Ovary (tissue), 9 donors: Measurements from ENCODE around the gene LPIN3. TPM values are rescaled to one million over a fixed set of nuclear protein-coding genes. Genes with fewer than 3 reads are reported as not detected.

Experiments used
- DNase-seq, 5 donors: peaks; one replicate each; pipeline ENCODE4 v3.0.0-alpha.2; 2019 to 2020
- H3K27ac ChIP-seq, 2 donors: fragments of 200-600 bp; one replicate each; pipeline versions ENCODE4 v1.5.1 to v1.8.0; 2019 to 2022
- H3K27me3 ChIP-seq: fragments of 200-600 bp; one replicate; pipeline ENCODE4 v1.8.0; 2022
- H3K36me3 ChIP-seq: fragments of 200-600 bp; sonication (generic); one replicate; pipeline ENCODE4 v1.5.1; 2019
- H3K4me1 ChIP-seq: one replicate; pipeline ENCODE4 v1.8.1; 2013; ENCODE audit warnings: mild to moderate bottlenecking, moderate library complexity; ENCODE audit not compliant: insufficient read depth
- H3K4me3 ChIP-seq: fragments of 200-600 bp; sonication (generic); one replicate; pipeline ENCODE4 v1.5.1; 2017
- H3K9me3 ChIP-seq, 2 donors: fragments of 200-600 bp in 1 of 2; sonication (generic) in 1 of 2; one replicate each; pipeline versions ENCODE4 v1.5.1 to v1.8.1; 2013 to 2019; ENCODE audit warnings: mild to moderate bottlenecking in 1 of 2, moderate library complexity in 1 of 2
- EP300 ChIP-seq: sonication (generic); formaldehyde crosslinking; IDR thresholded peaks from one replicate; pipeline ENCODE4 v1.6.1; 2017; ENCODE audit warnings: antibody characterized with exemption
- POLR2A ChIP-seq: fragments of 450-650 bp; IDR thresholded peaks from one replicate; pipeline ENCODE4 v1.6.1; 2017; ENCODE audit warnings: antibody characterized with exemption, mild to moderate bottlenecking, moderate library complexity
- WGBS, 3 donors: extraction: QIAGEN DNeasy Blood & Tissue Kit in 1 of 3; methylation state at CpG; one replicate each; pipeline versions ENCODE4 v1.1.5 to v1.1.7; 2013 to 2017; 5-methylcytosine and 5-hydroxymethylcytosine counted together
- intact Hi-C, 4 donors: fragments of 100-400 bp; cut with DNase I; formaldehyde crosslinking; loops; one replicate each; pipeline versions ENCODE4 v1.11.0 to v1.15.1; 2022 to 2023
- polyA plus RNA-seq, 2 donors: library from polyadenylated mRNA; stranded (reverse); fragments of 200-250 nt in 1 of 2; fragments of 350-450 nt in 1 of 2; fragmentation: Illumina TruSeq in 1 of 2; extraction: RNeasy Lipid Tissue Mini Kit (QIAGEN cat#74804) in 1 of 2; gene quantifications; one replicate each; pipeline ENCODE4 v1.2.3, GENCODE V29; 2013 to 2014
- total RNA-seq, 7 donors: library from RNA; depleted of rRNA in 2 of 7; stranded (reverse); fragments of >200 nt in 2 of 7; fragmentation: NEBNext Ultra II Directional in 3 of 7; extraction: Animal tissue kit (Norgen Biotek cat#: 25700) in 3 of 7; gene quantifications; one replicate each; pipeline versions ENCODE4 v1.1.0 to v1.2.4, GENCODE V29; 2016 to 2023
- TF ChIP-seq, protein P1 (sequence below), 3 donors: fragments of 450-650 bp in 2 of 3; fragments of 200-600 bp in 1 of 3; IDR thresholded peaks; one replicate each; pipeline versions ENCODE4 v1.5.1 to v1.8.0; 2016 to 2022; ENCODE audit warnings: antibody characterized with exemption in 3 of 3, mild to moderate bottlenecking in 1 of 3
- donor health status: DM: no; HTN: no; CAD: no; lungs with moderate emphysema.
- donor health status: DM: no; HTN: no; CAD: no.
- donor health status: Bipolar disorder and iron deficiency.
- donor health status: DM: yes; HTN: yes; CAD: no.
- donor health status: DM: no; HTN: no; CAD: no.
- donor health status: DM: yes; HTN: yes; CAD: no.

Gene LPIN3
- total and polyA plus RNA-seq, 9 donors, result 5.1 to 21.6 (median 12.5) TPM

DNA sequence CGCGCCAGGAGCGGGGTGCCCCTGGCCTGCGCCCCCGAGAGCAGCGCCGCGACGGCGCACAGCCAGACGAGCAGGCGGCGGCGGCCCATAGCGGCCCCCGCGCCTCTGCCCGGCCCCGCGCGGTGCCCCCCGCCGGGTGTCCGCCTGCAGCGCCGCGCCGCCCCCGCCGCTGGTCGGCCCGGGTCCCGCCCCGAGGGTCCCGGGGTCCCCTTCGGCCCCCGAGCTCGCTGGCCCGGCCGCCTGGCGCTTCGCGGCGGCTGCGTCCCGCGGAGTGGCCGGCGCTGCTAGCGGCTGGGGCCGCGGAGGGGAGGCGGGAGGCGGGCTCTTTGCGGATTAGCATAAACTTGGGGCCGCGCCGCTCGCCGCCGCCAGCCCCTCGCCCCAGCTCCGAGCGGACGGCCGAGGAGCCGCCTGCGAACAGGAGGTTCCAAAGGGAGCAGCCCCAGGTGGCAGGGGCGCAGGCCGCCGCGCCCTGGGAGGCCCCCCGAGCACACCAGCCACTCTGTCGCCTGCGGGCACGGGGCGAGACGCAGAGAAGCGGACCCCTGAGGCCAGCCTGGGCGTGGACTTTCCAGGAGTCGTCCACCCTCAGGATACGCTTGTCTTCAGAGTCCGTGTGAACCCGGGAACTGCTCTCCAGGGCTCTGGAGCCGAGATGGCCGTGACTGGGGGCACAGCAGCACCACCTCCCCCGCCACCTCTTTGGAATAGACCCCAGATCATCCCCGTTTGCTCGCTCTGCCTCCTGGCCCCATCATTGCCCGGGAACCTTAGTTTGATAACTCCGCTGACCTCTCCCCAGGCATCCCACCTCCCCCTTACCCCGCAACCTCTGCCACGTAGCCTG, 26.1 kb downstream of the LPIN3 start, which contains the start of gene EMILIN3:
Gene EMILIN3 (minus strand): TSS at position 273 of the 847 bp plus-strand sequence. CDS start 184 bp downstream, at position 89.
- Histone ChIP-seq H3K9me3 (peaks cover 0 to 5% of the 10 kb centered on the region in 2 donors), H3K4me3 (peak within 1 kb of the TSS; percentile 30), H3K27ac (peak within 1 kb of the TSS in 1 of 2 donors; percentile 44), H3K36me3 (no peaks in the 10 kb centered on the region), H3K4me1 (peaks cover 2% of the 10 kb centered on the region), H3K27me3 (no peaks in the 10 kb centered on the region)
- peak in 2 of 5 donors; percentile 21 to 62 for DNase-seq
- 8 to 38% (median 19%) methylated on average over 19 to 92 of the region's 93 CpGs for WGBS, 3 donors
- no peak for TF ChIP-seq POLR2A
- TF ChIP-seq, protein P1, sequence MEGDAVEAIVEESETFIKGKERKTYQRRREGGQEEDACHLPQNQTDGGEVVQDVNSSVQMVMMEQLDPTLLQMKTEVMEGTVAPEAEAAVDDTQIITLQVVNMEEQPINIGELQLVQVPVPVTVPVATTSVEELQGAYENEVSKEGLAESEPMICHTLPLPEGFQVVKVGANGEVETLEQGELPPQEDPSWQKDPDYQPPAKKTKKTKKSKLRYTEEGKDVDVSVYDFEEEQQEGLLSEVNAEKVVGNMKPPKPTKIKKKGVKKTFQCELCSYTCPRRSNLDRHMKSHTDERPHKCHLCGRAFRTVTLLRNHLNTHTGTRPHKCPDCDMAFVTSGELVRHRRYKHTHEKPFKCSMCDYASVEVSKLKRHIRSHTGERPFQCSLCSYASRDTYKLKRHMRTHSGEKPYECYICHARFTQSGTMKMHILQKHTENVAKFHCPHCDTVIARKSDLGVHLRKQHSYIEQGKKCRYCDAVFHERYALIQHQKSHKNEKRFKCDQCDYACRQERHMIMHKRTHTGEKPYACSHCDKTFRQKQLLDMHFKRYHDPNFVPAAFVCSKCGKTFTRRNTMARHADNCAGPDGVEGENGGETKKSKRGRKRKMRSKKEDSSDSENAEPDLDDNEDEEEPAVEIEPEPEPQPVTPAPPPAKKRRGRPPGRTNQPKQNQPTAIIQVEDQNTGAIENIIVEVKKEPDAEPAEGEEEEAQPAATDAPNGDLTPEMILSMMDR (IDR thresholded peaks at IDR 0.05), result no peak
- TF ChIP-seq EP300, result no peak
- intact Hi-C loops, result no loop called here

- 86 to 89% (median 88%) methylated on average over 13 of the region's 13 CpGs for WGBS, 3 donors
- TF ChIP-seq EP300, result no peak
- TF ChIP-seq, protein P1 (IDR thresholded peaks at IDR 0.05), result no peak
- TF ChIP-seq POLR2A, result no peak
Observed at GRCh38 chr20:41367393-41367695, 26.7 kb downstream of the LPIN3 start.

DNA sequence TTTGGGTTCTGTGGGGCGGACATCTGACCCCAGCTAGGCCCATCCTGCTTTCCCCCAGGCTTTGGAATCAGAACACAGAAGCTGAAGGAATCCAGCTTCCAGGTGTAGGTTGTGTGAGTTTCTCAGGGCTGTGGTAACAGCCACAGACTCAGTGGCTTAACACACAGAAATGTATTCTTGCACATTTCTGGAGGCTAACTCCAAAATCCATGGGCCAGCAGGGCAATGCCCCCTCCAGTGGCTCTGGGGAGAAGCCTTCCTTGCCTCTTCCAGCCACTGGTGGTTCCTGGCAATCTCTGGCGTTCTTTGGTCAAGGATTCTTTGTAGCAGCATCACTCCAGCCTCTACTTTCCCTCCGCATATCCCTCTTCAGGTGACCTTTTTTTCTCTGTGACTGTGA, 27.3 kb downstream of the LPIN3 start:
- H3K9me3 ChIP-seq, result peaks cover 0 to 5% of the 10 kb centered on the region in 2 donors
- no peaks in the 10 kb centered on the region for H3K36me3 ChIP-seq
- DNase-seq, result peak in 1 of 5 donors; percentile 1
- intact Hi-C loops, result no loop called here
- WGBS, 3 donors, result 91 to 95% (median 93%) methylated on average over 3 of the region's 3 CpGs
- H3K27ac ChIP-seq, result no peak overlapping the region
- H3K4me3 ChIP-seq, result no peak overlapping the region
- no peaks in the 10 kb centered on the region for H3K27me3 ChIP-seq
- H3K4me1 ChIP-seq, result no peaks in the 10 kb centered on the region
- TF ChIP-seq POLR2A (no peak), EP300 (no peak)
- TF ChIP-seq, protein P1 (IDR thresholded peaks at IDR 0.05), result no peak

More at GRCh38 chr20:41367393-41367695, 26.7 kb downstream of the LPIN3 start:
- Histone ChIP-seq H3K27me3 (no peaks in the 10 kb centered on the region), H3K27ac (no peak overlapping the region), H3K9me3 (peaks cover 0 to 5% of the 10 kb centered on the region in 2 donors), H3K4me3 (no peak overlapping the region), H3K36me3 (no peaks in the 10 kb centered on the region), H3K4me1 (peaks cover 1% of the 10 kb centered on the region)
- intact Hi-C loops, result no loop called here
- DNase-seq, result no peak

DNA sequence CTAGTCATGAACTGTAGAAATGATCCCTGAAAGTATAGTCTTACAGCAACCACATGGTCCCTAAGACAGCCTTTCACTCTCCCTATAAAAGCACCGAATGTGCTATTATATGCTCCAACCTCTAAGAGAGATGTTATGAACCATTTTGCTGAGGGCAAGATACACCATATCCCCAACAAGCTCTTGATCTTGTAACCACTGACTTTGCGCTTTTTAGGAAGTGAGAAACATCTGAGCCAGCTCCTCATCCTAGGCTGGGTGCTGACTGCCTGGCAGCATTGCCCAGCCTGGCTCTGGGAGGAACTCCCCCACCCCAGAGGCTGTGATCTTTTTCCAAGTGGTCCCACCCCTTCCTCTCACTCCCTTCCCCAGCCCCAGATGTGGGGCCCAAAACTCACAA, 29.1 kb downstream of the LPIN3 start:
- Histone ChIP-seq H3K4me3 (no peak overlapping the region), H3K27ac (no peak overlapping the region), H3K36me3 (no peaks in the 10 kb centered on the region), H3K4me1 (peaks cover 2% of the 10 kb centered on the region), H3K27me3 (no peaks in the 10 kb centered on the region), H3K9me3 (peaks cover 0 to 5% of the 10 kb centered on the region in 2 donors)
- intact Hi-C loops, result no loop called here
- peak in 1 of 5 donors; percentile 2 for DNase-seq
- TF ChIP-seq EP300 (no peak), POLR2A (no peak)
- TF ChIP-seq, protein P1 (IDR thresholded peaks at IDR 0.05), result no peak
- WGBS, 3 donors, result 74 to 84% (median 78%) methylated on average over 2 of the region's 2 CpGs
